ENCODE measurements around the gene TTC23L.

DNA sequence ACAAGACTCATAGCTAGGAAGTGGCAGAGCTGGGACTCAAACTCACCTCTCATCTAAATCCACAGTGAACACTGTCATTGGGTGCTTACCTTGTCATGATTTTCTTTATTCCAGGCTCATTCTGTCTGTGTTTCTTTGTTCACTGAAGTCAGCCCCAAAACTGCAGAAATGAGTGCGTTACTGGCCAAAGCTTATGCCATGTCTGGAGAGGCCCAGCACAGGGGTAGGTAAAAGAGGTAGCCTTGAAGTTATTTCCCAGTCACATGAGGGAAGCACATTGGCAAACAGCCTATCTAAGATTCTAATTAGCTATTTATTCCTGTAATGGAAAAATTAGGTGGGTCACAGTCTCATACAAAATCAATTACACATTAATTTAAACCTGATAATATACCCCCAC is 29.8 kb downstream of the TTC23L start:
- TF ChIP-seq, protein P1, sequence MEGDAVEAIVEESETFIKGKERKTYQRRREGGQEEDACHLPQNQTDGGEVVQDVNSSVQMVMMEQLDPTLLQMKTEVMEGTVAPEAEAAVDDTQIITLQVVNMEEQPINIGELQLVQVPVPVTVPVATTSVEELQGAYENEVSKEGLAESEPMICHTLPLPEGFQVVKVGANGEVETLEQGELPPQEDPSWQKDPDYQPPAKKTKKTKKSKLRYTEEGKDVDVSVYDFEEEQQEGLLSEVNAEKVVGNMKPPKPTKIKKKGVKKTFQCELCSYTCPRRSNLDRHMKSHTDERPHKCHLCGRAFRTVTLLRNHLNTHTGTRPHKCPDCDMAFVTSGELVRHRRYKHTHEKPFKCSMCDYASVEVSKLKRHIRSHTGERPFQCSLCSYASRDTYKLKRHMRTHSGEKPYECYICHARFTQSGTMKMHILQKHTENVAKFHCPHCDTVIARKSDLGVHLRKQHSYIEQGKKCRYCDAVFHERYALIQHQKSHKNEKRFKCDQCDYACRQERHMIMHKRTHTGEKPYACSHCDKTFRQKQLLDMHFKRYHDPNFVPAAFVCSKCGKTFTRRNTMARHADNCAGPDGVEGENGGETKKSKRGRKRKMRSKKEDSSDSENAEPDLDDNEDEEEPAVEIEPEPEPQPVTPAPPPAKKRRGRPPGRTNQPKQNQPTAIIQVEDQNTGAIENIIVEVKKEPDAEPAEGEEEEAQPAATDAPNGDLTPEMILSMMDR (IDR thresholded peaks at IDR 0.05), result no peak
- TF ChIP-seq POLR2A (IDR thresholded peaks at IDR 0.05), result no peak

All from lower leg skin (tissue), 3 donors.